C1 segment of cervical spinal cord (tissue), 14 donors: Measurements from ENCODE around the gene GRHPR.
"Not testable (repeated sequence)": the region's sequence is repeated elsewhere in the genome, so short reads cannot be mapped to it uniquely, and the experiment has no call there.

ENCODE experiments used
- DNase-seq, 14 donors: peaks; one replicate each; lab custom pipeline; 2025; lab: John Stamatoyannopoulos, UW

GRHPR gene

DNA sequence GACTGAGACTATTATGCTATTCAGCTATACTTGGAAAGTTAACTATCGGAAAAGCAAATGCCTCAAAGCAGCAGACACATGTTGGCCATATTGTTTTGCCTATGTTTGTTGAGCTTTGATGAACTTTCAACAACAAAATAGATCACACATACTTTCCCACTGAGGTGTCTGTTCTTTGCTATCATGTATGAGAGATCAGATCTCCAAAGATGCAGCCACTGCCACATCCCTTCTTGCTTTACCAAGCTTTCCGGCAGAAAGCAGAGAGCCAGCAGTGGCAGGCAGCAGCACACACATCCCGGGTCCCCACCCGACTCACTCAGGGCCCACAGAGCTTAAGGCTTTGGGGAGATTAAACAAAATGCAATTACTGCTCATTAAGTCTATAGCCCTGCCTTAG is 23.9 kb downstream of the GRHPR start:
- DNase-seq = no peak

DNA sequence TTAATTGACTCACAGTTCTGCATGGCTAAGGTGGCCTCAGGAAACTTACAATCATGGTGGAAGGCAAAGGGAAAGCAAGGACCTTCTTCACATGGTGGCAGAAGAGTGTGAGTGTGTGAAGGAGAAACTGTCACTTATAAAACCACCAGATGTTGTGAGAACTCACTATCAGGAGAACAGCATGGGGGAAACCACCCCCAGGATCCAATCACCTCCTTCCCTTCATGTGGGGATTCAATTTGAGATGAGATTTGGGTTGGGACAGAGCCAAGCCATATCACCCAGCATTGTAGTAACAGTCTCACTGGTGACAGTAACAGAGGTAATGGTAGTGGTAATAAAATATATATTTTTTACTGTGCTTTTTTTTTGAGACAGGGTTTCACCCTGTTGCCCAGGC is 24.6 kb downstream of the GRHPR start:
- DNase-seq = no peak

DNA sequence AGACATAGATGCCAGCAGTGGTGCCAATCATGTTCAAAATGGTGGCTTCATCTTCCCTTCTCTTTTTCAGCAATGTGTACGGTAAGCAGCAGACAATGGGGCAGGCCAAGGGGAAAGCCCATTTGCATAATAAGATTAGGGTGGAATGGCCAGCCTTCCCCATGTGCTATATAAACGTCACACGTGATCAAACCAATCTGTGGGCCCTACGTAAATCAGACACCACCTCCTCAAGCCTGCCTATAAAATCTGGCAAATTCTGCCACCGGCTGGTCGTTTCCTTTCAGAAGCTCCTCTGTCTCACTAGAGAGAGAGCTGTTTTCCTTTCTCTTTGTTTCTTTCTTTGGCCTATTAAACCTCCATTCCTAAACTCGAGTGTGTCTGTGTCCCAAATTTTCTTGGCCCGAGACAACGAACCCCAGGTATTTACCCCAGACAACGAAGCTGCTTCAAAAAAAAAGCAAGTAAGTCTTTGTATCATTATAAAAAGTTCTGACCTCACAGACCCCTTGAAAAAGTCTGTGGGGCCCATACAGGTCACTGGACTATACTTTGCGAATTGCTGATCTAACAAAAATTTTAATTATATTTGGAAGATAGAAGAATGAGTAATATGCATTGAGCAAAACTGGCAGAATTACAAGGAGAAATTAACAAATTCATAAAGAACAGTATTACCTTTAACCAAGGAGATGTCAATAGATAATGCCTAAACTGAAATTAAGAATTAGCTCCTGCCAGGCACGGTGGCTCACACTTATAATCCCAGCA is 27.6 kb downstream of the GRHPR start:
- DNase-seq = peak in 9 of 14 donors; percentile 12 to 56 (median 34)

GRCh38 chr9:37451628-37452027 is 29.1 kb downstream of the GRHPR start:
- no peak for DNase-seq

DNA sequence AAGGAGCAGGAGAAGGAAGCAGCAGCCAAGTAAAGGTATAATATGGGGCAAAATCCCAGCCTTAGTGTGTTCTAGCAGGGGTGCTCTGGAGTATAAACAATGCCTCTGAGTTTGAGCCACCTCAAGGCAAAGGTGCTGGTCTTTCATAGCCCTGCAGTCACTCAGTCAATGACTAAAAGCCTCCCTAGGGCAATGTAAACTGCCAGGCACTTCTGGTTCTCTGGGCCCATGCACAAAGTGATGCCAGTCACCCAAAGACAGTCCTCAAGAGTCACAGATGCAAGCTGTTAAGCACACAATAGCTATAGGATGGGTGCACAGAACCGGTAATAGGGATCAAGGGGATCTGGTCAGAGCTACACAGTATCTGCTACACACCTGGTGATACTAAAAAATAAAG is 30.1 kb downstream of the GRHPR start:
- DNase-seq = no peak

DNA sequence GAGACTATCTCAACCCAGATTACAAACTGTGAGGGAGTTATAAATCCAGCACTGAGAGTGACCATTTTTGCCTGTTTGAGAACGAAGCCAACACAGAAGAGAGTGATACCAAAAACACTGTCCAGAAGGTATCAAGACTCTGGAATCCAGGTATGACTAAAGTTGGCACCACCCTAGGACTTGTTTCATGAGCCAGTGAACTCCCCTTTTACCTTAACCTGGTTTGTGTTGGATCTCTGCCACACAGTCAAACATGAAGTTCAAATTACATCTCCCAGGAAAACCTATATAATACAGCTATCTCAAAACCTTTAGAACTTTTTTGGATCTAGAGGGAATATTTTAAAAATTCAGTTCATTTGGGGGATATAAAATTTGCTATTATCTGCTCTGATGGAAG is 31.3 kb downstream of the GRHPR start:
- no peak for DNase-seq

DNA sequence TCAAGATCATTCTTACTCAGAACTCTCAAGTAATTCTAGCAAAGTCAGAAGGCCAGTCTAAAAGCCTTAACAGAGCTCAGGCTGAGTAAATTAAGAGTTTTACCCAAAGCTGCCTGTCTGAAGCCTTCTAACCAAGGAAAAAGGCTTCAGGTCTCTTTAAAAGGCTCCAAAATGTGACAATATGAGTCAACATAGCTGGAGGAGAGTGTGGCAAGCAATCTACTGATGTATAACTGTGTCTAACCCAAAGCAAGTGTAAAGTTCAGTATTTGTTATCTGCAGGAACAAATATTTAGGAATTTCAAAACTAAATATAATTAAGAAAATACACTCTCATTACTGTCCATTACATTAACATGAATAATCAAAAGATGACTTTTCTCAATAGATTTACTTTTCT is 31.7 kb downstream of the GRHPR start:
- no peak for DNase-seq

DNA sequence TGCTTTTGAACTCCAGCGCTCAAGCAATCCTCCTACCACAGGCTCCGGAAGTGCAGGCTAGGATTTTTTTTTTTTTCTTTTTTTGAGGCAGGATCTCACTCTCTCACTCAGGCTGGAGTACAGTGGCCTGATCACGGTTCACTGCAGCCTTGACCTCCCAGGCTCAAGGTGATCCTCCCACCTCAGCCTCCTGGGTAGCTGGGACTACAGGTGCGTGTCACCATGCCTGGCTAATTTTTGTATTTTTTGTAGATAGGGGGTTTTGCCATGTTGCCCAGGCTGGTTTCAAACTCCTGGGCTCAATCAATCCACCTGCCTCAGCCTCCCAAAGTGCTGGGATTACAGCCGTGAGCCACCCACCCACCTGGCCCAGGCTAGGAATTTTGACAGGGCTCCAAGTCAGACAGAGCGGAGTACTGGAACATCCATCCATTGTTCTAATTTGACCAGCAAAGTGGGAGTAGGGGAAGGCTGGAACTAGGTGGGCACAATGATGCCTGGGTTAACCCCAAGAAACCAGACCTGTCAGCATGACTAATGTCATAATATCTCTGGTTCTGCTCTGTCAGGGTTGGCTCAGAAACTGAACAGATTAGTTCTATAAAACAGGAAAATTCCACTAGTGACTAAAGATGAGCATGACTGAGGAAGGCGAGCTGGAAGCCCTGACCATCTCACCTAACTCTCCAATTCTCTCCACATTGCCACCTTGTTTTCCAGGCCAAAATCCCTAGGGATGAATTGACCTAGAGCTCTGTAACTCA is 33.6 kb downstream of the GRHPR start:
- no peak for DNase-seq

DNA sequence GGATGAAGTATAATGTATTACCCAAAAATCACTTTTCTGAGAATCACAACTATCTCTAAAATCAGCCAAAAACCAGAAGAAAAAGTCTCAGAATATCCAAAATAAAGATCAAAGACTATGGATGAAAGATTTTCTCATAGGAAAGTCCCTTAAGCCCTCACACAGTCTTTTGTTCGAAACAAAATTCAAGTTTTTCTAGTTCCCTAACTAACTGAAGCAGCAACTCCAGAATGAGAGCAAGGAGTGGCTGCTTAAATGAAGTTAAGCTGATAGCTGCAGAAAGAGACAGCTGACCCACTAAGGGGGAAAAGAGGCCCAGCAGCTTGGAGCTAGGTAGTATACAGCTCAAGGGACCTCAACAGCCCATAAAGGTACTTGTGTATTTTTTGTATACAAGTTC is 34.3 kb downstream of the GRHPR start:
- DNase-seq = no peak

GRCh38 chr9:37464006-37464405 is 41.5 kb downstream of the GRHPR start:
- DNase-seq = no peak

- peak in 10 of 14 donors; percentile 62 to 91 (median 85) for DNase-seq
These were observed 42.1 kb downstream of the GRHPR start for GRCh38 chr9:37464426-37465248.

- DNase-seq = peak; percentile 99 to 100 (median 100)
These were observed 42.9 kb downstream of the GRHPR start, which contains the start of gene ZBTB5 for GRCh38 chr9:37465249-37466036. Gene ZBTB5 (minus strand): TSS chr9:37465450. CDS start chr9:37442551, 22,899 bp downstream.

- DNase-seq = peak in 12 of 14 donors; percentile 31 to 67 (median 52)
These were observed 43.7 kb downstream of the GRHPR start for GRCh38 chr9:37466037-37466709.

GRCh38 chr9:37467530-37467929 is 45.0 kb downstream of the GRHPR start:
- not testable (repeated sequence) for DNase-seq

DNA sequence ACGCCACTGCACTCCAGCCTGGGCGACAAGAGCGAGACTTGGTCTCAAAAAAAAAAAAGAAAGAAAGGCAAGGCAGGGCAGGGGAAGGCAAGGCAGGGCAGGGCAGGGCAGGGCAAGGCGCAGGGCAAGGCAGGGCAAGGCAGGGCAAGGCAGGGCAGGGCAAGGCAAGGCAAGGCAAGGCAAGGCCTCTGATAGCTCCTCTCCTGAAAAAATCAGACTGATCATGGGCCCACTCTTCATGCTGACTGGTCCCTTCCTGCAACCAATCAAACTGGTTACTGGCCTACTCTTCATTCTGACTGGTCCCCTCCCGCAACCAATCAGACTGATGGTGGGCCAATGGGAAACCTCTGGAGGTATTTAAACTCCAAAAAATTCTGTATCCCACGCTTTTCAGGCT is 46.1 kb downstream of the GRHPR start:
- DNase-seq = no peak

DNA sequence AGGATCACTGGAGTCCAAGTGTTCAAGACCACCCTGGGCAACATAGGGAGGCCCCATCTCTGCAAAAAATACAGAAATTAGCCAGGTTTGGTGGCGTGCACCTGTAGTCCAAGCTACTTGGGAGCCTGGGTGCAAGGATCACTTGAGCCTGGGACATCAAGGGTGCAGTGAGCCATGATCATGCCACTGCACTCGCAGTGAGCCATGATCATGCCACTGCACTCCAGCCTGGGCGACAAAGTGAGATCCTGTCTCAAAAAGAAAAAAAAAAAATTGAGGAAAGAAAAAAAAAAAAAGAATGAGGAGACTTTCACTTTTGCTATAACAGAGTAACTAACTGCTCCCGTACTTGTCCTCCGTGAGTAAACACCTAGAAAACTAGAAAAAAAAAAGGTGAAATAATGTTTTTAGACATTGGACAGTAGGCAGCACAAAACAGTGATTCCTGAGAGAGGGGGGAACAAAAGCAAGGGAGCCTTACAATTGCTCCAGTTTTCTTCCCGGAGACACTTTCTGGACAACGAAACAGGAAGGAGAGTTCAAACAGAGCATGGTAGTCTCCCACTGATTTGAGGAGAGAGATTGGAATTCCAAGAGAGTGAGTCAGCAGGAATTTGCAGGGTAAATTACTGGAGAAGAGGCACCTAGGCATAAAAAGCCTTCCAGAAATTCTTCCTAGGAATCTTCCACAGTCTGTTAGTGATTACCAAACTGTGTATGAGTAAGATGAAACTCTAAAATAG is 49.6 kb downstream of the GRHPR start:
- no peak for DNase-seq

DNA sequence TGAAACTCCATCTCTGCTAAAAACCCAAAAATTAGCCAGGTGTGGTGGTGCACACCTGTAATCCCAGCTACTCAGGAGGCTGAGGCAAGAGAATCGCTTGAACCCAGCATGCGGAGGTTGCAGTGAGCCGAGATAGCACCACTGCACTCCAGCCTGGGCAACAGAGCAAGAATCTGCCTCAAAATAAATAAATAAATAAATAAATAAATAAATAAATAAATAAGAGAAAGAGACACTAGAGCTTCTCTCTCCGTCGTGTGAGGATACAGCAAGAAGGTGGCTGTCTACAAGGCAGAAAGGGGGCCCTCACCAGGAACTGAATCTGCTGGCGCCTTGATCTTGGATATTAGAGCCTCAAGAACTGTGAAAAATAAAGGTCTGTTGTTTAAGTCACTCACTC is 51.5 kb downstream of the GRHPR start:
- not testable (repeated sequence) for DNase-seq

DNA sequence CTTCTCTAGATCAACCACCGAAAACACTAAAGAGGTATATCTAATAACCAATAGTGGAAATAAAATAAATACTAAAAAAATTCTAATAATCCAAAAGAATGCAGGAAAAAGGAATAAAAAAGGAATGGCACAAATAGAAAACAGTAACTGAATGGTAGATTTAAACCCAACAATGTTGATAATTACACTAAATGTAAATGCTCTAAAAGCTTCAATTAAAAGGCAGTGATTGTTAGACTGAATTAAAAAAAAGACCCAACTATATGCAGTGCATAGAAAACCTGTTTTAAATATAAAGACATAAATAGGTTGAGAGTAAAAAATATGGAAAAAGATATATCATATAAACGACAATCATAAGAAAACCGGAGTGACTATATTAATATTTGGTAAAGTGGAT is 51.9 kb downstream of the GRHPR start:
- no peak for DNase-seq

DNA sequence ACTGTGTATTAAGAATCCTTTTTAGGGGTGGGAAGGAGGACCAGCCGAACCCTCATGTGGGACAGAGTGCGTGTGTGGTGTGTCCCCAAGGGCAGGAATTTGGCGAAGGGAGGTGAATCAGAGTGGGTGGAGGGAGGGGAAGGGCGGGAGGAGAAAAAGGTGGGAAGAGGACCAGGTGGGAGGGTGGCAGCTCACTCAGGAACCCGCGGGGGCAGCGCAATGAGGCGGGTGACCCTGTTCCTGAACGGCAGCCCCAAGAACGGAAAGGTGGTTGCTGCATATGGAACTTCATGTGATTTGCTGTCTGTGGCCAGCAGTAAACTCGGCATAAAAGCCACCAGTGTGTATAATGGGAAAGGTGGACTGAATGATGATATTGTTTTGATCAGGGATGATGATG is 54.4 kb downstream of the GRHPR start:
- DNase-seq = no peak

DNA sequence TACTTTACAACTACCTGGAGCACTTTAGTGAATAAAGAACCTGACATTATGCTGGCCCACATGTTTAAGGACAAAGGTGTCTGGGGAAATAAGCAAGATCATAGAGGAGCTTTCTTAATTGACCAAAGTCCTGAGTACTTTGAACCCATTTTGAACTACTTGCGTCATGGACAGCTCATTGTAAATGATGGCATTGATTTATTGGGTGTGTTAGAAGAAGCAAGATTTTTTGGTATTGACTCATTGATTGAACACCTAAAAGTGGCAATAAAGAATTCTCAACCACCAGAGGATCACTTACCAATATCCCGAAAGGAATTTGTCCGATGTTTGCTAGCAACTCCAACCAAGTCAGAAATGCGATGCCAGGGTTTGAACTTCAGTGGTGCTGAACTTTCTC is 54.9 kb downstream of the GRHPR start:
- not testable (repeated sequence) for DNase-seq
